ENCODE measurements around the gene RPTN. TPM values are rescaled to one million over a fixed set of nuclear protein-coding genes. Genes with fewer than 3 reads are reported as not detected.
"Not testable (repeated sequence)": the region's sequence is repeated elsewhere in the genome, so short reads cannot be mapped to it uniquely, and the experiment has no call there.

Gene RPTN
- total RNA-seq, 2 donors from 2014 or later: not detected

DNA sequence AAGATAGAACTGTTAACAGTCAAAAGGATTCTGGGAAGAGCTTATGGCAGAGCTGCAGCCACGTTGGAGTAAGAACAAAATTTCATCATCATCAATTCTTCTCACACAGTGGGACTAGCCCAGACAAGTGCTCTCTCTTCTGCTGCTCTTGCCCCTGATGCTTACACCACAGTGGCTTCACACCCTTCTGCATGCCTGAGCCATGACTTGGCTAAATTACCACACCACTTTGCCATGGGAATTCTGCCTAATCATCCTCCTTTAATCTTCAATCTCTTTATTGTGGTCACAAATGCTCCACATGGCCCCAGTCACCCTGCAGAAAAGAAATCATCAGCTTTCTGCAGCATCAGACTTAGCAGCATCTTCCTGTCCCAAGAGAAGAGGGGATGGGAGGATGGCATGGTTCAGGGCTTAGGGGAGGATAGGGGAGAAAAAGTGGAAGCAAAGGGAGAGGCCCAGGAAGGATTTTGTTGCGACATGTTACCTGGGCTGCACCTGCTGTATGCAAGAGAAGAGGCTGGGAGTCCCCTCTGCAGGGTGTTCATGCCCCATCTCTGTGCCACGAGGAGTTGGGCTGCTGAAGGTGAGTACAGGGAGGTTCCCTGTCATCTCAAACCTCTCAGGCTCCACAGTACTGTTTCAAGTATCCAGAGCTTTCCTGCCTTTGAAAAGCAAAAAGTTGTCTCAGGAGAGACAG lies 9.0 kb upstream of the RPTN start:
- DNase-seq (ENCODE audit: low spot score): no peak
- intact Hi-C loops (cut with DNase I): no loop called here

DNA sequence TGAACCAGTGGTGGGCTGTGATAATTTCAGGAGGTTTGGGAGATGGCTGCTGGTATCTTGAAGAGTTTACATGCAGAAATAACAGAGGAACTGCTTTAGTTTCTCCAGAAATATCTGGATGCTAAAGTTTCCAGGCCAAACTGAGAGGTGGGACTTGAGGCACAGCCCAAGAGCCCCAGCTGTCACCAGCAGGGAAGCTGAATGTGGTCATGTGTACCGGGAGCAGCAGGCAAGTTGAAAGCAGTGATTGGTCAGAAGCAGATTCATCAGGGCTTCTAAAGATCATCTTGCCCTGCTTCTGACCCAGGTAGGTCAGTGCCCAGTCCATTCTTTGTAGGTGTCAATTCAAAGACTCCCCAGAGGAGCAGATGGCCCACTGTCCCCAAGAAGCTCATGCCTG lies 7.9 kb upstream of the RPTN start:
- DNase-seq (ENCODE audit: low spot score): no peak
- intact Hi-C loops (cut with DNase I): no loop called here

GRCh38 chr1:152165286-152166077 lies 6.5 kb upstream of the RPTN start:
- intact Hi-C loops (cut with DNase I): no loop called here
- DNase-seq (ENCODE audit: low spot score): no peak

- DNase-seq (ENCODE audit: low spot score): no peak
- intact Hi-C loops (cut with DNase I): no loop called here
Observed at GRCh38 chr1:152164517-152165136, 5.6 kb upstream of the RPTN start.

- intact Hi-C loops (cut with DNase I): no loop called here
Observed at GRCh38 chr1:152162792-152163463, 3.9 kb upstream of the RPTN start.

DNA sequence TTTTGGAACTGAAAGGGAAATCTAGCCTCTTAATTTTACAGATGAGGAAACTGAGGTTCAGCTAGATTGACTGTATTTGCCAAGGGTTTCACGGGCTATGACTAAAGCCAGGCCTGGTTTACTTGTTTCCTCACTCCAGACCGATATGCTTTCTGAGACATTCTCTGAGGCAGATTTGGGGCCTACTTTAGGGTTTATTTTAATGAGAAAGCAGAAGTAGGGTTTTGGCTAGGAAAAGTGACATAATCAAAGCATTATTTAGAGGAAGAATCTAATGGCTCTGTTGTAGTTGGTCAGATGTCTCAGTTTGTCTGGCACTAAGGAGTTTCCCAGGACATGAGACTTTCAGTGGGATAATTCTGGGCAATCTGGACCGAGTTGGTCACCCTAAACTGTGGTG lies 1.5 kb upstream of the RPTN start:
- DNase-seq (ENCODE audit: low spot score): no peak
- intact Hi-C loops (cut with DNase I): no loop called here

More at GRCh38 chr1:152162792-152163463, 3.9 kb upstream of the RPTN start:
- DNase-seq (ENCODE audit: low spot score): no peak

- DNase-seq (ENCODE audit: low spot score): no peak
- intact Hi-C loops (cut with DNase I): no loop called here
Observed at GRCh38 chr1:152153996-152154395, 5.0 kb downstream of the RPTN start.

DNA sequence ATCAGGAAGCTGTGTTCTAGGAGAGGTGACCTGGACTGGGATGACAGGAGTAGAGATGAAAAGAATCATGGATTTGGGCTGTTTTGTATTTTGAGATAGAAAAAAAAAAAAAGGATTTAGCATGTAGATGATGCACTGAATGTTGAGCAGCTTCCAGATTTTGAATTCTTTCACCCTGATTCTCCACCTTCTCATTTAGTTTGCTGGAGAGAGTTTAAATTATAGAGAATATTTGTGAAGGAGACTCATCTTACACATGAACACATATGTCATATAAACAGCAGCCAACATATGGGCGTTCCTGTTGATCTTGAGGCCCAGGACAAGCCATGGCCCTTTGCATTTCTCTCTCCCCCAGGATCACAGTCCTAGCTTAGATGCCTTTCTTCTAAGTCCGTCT lies 7.4 kb downstream of the RPTN start:
- intact Hi-C loops (cut with DNase I): no loop called here

GRCh38 chr1:152148981-152149380 lies 10.0 kb downstream of the RPTN start:
- DNase-seq (ENCODE audit: low spot score): no peak
- intact Hi-C loops (cut with DNase I): loop anchor here in 1 of 2 donors (10.0 kb wide), 1 partner anchor 296 kb away; no protein-coding TSS in a partner anchor

More for the DNA sequence above, 7.4 kb downstream of the RPTN start:
- no peak for DNase-seq (ENCODE audit: low spot score)

- DNase-seq (ENCODE audit: low spot score): no peak
- intact Hi-C loops (cut with DNase I): loop anchor here in 1 of 2 donors (10.0 kb wide), 1 partner anchor 297 kb away; no protein-coding TSS in a partner anchor
Observed at GRCh38 chr1:152148051-152148450, 11.0 kb downstream of the RPTN start.

GRCh38 chr1:152145769-152146168 lies 13.3 kb downstream of the RPTN start:
- intact Hi-C loops (cut with DNase I): loop anchor here in 1 of 2 donors (10.0 kb wide), 1 partner anchor 299 kb away; no protein-coding TSS in a partner anchor
- no peak for DNase-seq (ENCODE audit: low spot score)

- intact Hi-C loops (cut with DNase I): loop anchor here in 1 of 2 donors (5.0 to 10.0 kb wide), 2 partner anchors 208 to 300 kb away; no protein-coding TSS in a partner anchor
- DNase-seq (ENCODE audit: low spot score): not testable (repeated sequence)
Observed at GRCh38 chr1:152144674-152145183, 14.3 kb downstream of the RPTN start.

DNA sequence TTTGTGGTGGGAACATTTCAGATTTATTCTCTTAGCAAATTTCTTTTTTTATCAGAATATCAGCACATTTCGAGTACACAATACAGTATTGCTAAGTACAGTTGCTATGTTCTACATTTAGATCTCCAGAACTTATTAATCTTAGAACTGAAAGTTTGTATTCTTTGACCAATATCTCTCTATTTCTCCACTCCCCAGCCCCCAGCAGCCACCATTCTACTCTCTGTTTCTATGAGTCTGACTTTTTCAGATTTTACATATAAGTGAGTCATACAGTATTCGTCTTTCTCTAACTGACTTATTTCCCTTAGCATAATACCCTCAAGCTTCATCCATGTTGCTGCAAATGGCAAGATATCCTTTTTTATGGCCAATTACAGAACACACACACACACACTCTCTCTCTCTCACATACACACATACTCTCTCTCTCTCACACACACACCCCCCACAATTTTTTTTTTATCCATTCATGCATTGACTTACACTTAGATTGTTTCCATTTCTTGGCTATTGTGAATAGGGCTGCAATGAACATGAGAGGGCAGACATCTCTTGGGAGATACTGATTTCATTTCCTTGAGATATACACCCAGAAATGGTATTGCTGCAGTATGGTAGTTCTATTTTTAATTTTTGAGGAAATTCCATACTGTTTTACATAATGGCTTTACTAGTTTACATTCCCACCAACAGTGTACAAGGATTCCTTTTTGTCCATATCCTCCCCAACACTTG lies 15.7 kb downstream of the RPTN start:
- intact Hi-C loops (cut with DNase I): loop anchor here in 1 of 2 donors (5.0 to 10.0 kb wide), 2 partner anchors 209 to 301 kb away; no protein-coding TSS in a partner anchor
- DNase-seq (ENCODE audit: low spot score): no peak

DNA sequence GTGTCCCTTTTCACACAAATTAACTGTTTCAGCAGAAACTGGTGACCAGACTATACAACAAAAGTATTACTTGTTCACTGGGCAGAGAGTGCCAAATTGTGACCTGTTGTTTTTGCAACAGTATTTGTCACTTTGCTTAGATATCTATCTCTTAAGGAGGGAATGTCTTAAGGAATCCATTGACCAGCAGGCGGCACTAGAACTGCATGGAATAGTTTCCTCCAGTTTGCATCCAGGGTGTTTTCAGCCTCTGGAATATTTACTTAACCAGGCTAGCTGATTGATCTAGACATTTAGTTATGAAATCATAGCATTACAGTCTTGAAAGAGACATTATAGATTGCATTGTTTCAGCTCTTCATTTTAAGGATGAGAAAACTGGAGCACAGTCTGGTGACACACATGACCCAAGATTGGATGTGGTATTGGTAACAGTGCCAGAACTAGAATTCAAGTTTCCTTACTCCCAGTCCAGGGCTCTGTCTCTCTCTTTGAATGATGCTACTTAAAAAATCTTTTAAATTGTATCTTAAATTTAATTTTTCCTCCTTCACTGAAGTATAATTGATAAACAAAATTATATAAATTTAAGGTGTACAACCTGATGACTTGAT lies 16.9 kb downstream of the RPTN start:
- intact Hi-C loops (cut with DNase I): loop anchor here (2.0 to 10.0 kb wide), 3 partner anchors 45 to 303 kb away; no protein-coding TSS in a partner anchor

GRCh38 chr1:152137215-152137614 lies 21.8 kb downstream of the RPTN start:
- intact Hi-C loops (cut with DNase I): no loop called here
- DNase-seq (ENCODE audit: low spot score): no peak

More for the DNA sequence above, 16.9 kb downstream of the RPTN start:
- DNase-seq (ENCODE audit: low spot score): no peak

DNA sequence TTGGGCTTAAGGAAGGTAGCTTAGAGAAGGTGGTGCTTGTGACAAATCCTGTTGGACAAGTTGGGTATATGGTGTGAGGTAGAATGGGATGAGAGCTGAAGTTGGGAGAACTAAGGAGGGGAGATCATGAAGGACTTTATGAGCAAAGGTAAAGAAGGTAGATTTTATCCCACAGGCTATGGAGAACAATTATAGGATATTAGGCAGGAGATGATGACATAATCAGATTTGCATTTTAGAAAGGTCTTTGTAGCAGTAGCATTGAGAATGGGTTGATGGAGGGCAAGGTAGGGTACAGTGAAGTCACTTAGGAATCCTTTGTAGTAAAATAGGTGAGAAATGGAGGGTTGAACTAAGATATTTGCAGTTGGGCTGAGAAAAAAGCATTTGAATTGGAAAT lies 28.8 kb downstream of the RPTN start:
- intact Hi-C loops (cut with DNase I): no loop called here
- no peak for DNase-seq (ENCODE audit: low spot score)

GRCh38 chr1:152127673-152128072 lies 31.4 kb downstream of the RPTN start:
- intact Hi-C loops (cut with DNase I): loop anchor here in 1 of 2 donors (5.0 kb wide), 1 partner anchor 360 kb away; no protein-coding TSS in a partner anchor
- DNase-seq (ENCODE audit: low spot score): no peak
